Right atrium auricular region (tissue), 2 donors: ENCODE data around the gene MEGF6. TPM values are rescaled to one million over a fixed set of nuclear protein-coding genes. Genes with fewer than 3 reads are reported as not detected.
"Not testable (repeated sequence)": the region's sequence is repeated elsewhere in the genome, so short reads cannot be mapped to it uniquely, and the experiment has no call there.

Experiments
- DNase-seq: peaks from one replicate; pipeline ENCODE4 v3.0.0-alpha.2; 2019; ENCODE audit warnings: low spot score
- H3K27ac ChIP-seq, 2 donors: fragments of 200-600 bp; sonication (generic); 1 replicate in 1 of 2; 2 replicates in 1 of 2; pipeline ENCODE4 v1.5.1; 2016 to 2019
- H3K27me3 ChIP-seq, 2 donors: fragments of 200-600 bp; sonication (generic); one replicate each; pipeline versions ENCODE4 v1.5.1 to v1.6.0; 2017 to 2019
- H3K36me3 ChIP-seq: fragments of 200-600 bp; sonication (generic); one replicate; pipeline ENCODE4 v1.5.1; 2016
- H3K4me1 ChIP-seq, 2 donors: fragments of 200-600 bp; sonication (generic); one replicate each; pipeline versions ENCODE4 v1.5.1 to v1.6.0; 2017 to 2019
- H3K4me3 ChIP-seq, 2 donors: fragments of 200-600 bp; sonication (generic); 1 replicate in 1 of 2; 2 replicates in 1 of 2; pipeline ENCODE4 v1.5.1; 2017 to 2019; ENCODE audit warnings: mild to moderate bottlenecking in 1 of 2, moderate library complexity in 1 of 2
- H3K9me3 ChIP-seq, 2 donors: fragments of 200-600 bp; sonication (generic); one replicate each; pipeline ENCODE4 v1.5.1; 2019
- total RNA-seq, 2 donors: library from RNA; depleted of rRNA; stranded (reverse); fragments of >200 nt; gene quantifications; one replicate each; pipeline ENCODE4 v1.1.0, GENCODE V29; 2016
- TF ChIP-seq, protein P1 (sequence below), 2 donors: fragments of 200-600 bp; sonication (generic); IDR thresholded peaks; one replicate each; pipeline ENCODE4 v1.5.1; 2019; ENCODE audit warnings: antibody characterized with exemption in 2 of 2

MEGF6 gene
- total RNA-seq, 2 donors from 2014 or later: 14.9 to 32.6 TPM

DNA sequence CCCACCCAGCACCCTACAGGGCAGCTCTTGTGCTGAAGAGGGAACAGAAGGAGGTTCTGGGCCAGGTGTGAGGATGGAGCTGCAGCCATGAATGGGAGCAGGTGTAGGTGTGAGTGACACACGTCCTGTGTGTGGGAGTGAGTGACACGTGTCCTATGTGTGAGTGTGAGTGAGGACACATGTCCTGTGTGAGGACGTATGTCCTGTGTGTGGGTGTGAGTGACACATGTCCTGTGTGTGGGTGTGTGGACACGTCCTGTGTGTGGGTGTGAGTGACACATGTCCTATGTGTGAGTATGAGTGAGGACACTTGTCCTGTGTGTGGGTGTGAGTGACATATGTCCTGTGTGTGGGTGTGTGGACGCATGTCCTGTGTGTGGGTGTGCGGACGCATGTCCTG, 26.4 kb downstream of the MEGF6 start:
- TF ChIP-seq, protein P1, sequence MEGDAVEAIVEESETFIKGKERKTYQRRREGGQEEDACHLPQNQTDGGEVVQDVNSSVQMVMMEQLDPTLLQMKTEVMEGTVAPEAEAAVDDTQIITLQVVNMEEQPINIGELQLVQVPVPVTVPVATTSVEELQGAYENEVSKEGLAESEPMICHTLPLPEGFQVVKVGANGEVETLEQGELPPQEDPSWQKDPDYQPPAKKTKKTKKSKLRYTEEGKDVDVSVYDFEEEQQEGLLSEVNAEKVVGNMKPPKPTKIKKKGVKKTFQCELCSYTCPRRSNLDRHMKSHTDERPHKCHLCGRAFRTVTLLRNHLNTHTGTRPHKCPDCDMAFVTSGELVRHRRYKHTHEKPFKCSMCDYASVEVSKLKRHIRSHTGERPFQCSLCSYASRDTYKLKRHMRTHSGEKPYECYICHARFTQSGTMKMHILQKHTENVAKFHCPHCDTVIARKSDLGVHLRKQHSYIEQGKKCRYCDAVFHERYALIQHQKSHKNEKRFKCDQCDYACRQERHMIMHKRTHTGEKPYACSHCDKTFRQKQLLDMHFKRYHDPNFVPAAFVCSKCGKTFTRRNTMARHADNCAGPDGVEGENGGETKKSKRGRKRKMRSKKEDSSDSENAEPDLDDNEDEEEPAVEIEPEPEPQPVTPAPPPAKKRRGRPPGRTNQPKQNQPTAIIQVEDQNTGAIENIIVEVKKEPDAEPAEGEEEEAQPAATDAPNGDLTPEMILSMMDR (IDR thresholded peaks at IDR 0.05): no peak

DNA sequence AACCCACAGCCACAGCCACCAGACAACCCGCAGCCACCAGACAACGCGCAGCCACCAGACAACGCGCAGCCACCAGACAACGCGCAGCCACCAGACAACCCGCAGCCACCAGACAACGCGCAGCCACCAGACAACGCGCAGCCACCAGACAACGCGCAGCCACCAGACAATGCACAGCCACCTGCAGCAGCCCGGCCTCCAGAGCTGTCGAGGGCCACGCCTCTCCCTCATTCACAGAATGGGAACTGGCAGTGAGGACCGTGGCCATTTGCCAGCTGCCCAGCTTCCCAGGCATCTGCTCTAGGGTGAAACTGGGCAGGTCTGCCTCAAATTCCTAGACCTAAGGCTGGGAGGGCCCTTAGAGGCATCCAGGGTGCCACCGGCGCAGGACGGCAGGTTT, 27.6 kb downstream of the MEGF6 start:
- H3K4me1 ChIP-seq, H3K27me3 ChIP-seq, H3K27ac ChIP-seq, H3K4me3 ChIP-seq, DNase-seq, H3K36me3 ChIP-seq, H3K9me3 ChIP-seq: not testable (repeated sequence)

More for the DNA sequence above, 26.4 kb downstream of the MEGF6 start:
- H3K4me3 ChIP-seq: no peak overlapping the region
- DNase-seq: no peak
- H3K27me3 ChIP-seq: no peaks in the 10 kb centered on the region
- H3K27ac ChIP-seq: no peak overlapping the region
- H3K4me1 ChIP-seq: peaks cover 0 to under 1% of the 10 kb centered on the region in 2 donors
- H3K36me3 ChIP-seq: no peaks in the 10 kb centered on the region
- H3K9me3 ChIP-seq: no peaks in the 10 kb centered on the region

DNA sequence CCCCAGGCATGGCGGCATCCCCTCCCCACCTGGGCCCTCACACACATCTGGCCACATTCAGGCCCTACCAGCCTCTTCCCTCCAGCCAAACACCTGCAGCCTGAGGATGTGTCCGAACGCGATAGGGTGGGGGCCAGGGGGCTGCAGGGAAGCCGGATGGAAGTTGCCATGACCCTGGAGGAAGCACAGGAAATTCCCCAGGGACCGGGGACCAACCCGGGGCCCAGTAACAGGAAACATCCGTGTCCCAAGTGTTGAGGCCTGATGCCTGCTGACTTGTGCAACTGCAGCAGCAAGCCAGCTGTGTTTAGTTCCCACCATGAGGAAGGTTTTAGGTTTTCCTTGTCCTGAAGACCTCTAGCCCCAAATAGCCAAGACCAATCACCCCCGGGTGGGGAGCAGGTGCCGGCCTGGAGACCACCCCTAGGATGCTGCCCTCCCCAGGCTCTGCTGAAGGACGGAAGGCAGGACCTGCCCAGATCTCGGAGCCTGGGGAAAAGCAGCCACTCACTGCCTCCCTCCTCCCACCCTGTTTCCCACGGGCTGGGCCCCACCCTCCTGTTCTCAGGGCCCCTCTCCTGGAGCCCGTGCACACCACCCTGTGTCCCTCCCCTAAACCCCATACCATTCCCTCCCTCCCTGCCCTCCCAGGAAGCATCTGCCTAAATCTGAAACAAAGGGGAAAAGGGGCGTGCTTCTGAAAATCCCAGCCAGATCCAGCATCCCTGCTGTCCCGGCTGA, 29.8 kb downstream of the MEGF6 start:
- H3K36me3 ChIP-seq: no peaks in the 10 kb centered on the region
- TF ChIP-seq, protein P1 (IDR thresholded peaks at IDR 0.05): no peak

DNA sequence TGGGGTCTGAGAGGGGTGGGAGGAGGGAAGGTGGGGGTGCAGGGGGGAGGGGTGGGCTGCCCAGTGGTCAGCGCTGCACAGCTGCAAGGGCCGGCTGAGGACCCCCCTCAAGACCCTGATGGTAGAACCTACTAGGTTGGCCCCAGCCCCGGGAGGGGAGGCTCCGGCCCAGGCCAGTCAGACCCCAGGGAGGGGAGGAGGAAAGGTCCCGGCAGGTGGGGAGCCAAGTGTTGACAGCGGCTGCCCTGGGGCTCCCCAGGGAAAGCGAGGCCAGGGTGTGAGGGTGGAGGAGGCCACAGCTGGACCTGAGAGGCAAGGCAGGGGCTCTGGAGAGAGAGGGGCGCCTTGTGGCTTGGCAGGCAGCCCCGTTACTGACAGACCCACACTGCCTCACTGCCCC, 31.1 kb downstream of the MEGF6 start:
- no peaks in the 10 kb centered on the region for H3K4me1 ChIP-seq
- no peak for DNase-seq
- no peaks in the 10 kb centered on the region for H3K27me3 ChIP-seq
- TF ChIP-seq, protein P1 (IDR thresholded peaks at IDR 0.05): no peak
- no peaks in the 10 kb centered on the region for H3K9me3 ChIP-seq
- no peak overlapping the region for H3K4me3 ChIP-seq
- H3K36me3 ChIP-seq: no peaks in the 10 kb centered on the region
- H3K27ac ChIP-seq: no peak overlapping the region

More for the DNA sequence above, 29.8 kb downstream of the MEGF6 start:
- Histone ChIP-seq H3K27ac (no peak overlapping the region), H3K9me3 (no peaks in the 10 kb centered on the region), H3K4me3 (no peak overlapping the region), H3K27me3 (no peaks in the 10 kb centered on the region), H3K4me1 (no peaks in the 10 kb centered on the region)
- DNase-seq: no peak

DNA sequence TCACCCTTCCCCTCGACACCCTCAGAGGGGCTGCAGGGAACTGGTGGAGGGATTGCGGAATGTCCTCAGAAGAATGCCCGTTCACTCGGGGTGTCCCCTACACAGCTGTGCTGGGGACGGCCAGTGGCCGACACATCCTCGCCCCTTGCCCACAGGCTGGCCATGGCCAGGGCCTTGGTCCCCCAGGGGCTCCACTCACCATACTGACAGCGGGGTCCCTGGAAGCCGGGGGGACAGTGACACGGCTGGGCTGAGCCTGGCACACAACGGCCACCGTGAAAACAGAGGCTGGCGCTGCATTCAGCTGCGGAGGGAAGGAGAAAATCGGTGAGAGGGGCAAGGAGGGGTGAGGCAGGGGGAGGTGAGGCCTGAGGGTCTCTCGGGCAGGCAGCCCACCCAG, 31.7 kb downstream of the MEGF6 start:
- no peaks in the 10 kb centered on the region for H3K27me3 ChIP-seq
- H3K9me3 ChIP-seq: no peaks in the 10 kb centered on the region
- no peaks in the 10 kb centered on the region for H3K36me3 ChIP-seq
- DNase-seq: no peak
- H3K4me1 ChIP-seq: no peaks in the 10 kb centered on the region
- H3K4me3 ChIP-seq: no peak overlapping the region
- H3K27ac ChIP-seq: no peak overlapping the region
- TF ChIP-seq, protein P1 (IDR thresholded peaks at IDR 0.05): no peak

DNA sequence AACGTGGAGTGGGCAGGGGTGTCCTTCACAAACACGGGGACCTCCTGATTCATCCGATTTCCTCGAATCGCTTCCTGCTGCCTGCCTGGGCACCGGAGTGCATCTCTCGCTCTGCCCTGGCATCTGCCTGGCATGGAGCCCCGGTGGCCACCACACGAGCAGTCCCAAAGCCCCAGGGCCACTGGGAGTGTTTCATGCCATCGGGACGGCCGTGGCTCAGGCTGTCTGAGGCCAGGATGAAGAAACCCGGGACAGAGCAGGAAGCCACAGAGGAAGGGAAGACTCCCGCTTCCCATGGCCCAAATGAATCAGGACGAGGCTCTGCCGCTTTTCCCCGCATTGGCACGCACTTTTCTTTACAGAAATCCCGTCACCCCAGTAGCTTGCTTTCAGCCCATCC, 32.4 kb downstream of the MEGF6 start:
- Histone ChIP-seq H3K36me3 (no peaks in the 10 kb centered on the region), H3K4me3 (no peak overlapping the region), H3K27me3 (no peaks in the 10 kb centered on the region), H3K4me1 (no peaks in the 10 kb centered on the region), H3K9me3 (no peaks in the 10 kb centered on the region), H3K27ac (no peak overlapping the region)
- DNase-seq: no peak
- TF ChIP-seq, protein P1 (IDR thresholded peaks at IDR 0.05): no peak
